Rectal smooth muscle tissue (tissue), 1 donor: ENCODE results near the gene PIK3IP1.

Source experiments
- H3K27ac ChIP-seq: one replicate; pipeline ENCODE4 v1.7.0; 2013; ENCODE audit warnings: low read depth, low read length, inconsistent platforms
- H3K27me3 ChIP-seq: one replicate; pipeline ENCODE4 v1.7.0; 2013; ENCODE audit warnings: low read length; ENCODE audit not compliant: control insufficient read depth, insufficient read depth
- H3K36me3 ChIP-seq: one replicate; pipeline ENCODE4 v1.7.0; 2013; ENCODE audit warnings: low read length; ENCODE audit not compliant: control insufficient read depth, insufficient read depth
- H3K4me1 ChIP-seq: one replicate; pipeline ENCODE4 v1.7.0; 2013; ENCODE audit warnings: low read length; ENCODE audit not compliant: control insufficient read depth, insufficient read depth
- H3K4me3 ChIP-seq: one replicate; pipeline ENCODE4 v1.7.0; 2013; ENCODE audit warnings: low read length
- H3K9ac ChIP-seq: one replicate; pipeline ENCODE4 v1.7.0; 2013; ENCODE audit warnings: low read length

PIK3IP1 gene

GRCh38 chr22:31300896-31301295 lies 8.6 kb upstream of the PIK3IP1 start:
- Histone ChIP-seq H3K9ac (no peak overlapping the region), H3K27ac (no peak overlapping the region), H3K27me3 (no peaks in the 10 kb centered on the region), H3K36me3 (no peaks in the 10 kb centered on the region), H3K4me1 (peaks cover 6% of the 10 kb centered on the region), H3K4me3 (no peak overlapping the region)

- no peak overlapping the region for H3K4me3 ChIP-seq
- peaks cover 22% of the 10 kb centered on the region for H3K4me1 ChIP-seq
- no peak overlapping the region for H3K9ac ChIP-seq
Observed at GRCh38 chr22:31295831-31296657, 3.8 kb upstream of the PIK3IP1 start.

GRCh38 chr22:31295360-31295759 lies 3.1 kb upstream of the PIK3IP1 start:
- Histone ChIP-seq H3K27me3 (no peaks in the 10 kb centered on the region), H3K9ac (no peak overlapping the region), H3K4me3 (no peak overlapping the region), H3K4me1 (peaks cover 22% of the 10 kb centered on the region), H3K36me3 (no peaks in the 10 kb centered on the region), H3K27ac (no peak overlapping the region)

More at GRCh38 chr22:31295831-31296657, 3.8 kb upstream of the PIK3IP1 start:
- H3K27ac ChIP-seq = peak overlapping the region; percentile 64
- H3K36me3 ChIP-seq = no peaks in the 10 kb centered on the region
- H3K27me3 ChIP-seq = no peaks in the 10 kb centered on the region

GRCh38 chr22:31291481-31292235 lies 630 bp downstream of the PIK3IP1 start:
- peaks cover 35% of the 10 kb centered on the region for H3K4me1 ChIP-seq
- no peaks in the 10 kb centered on the region for H3K27me3 ChIP-seq
- peak overlapping the region; percentile 83 for H3K27ac ChIP-seq
- H3K9ac ChIP-seq = peak overlapping the region; percentile 89
- H3K4me3 ChIP-seq = peak overlapping the region; percentile 81
- peaks cover 10% of the 10 kb centered on the region for H3K36me3 ChIP-seq

- Histone ChIP-seq H3K4me1 (peaks cover 29% of the 10 kb centered on the region), H3K36me3 (peaks cover 15% of the 10 kb centered on the region), H3K27me3 (no peaks in the 10 kb centered on the region), H3K4me3 (peak overlapping the region; percentile 81), H3K27ac (peak overlapping the region; percentile 83), H3K9ac (peak overlapping the region; percentile 69)
Observed at GRCh38 chr22:31290494-31291471, 1.5 kb downstream of the PIK3IP1 start.

- peak overlapping the region; percentile 72 for H3K4me3 ChIP-seq
- H3K36me3 ChIP-seq = peaks cover 21% of the 10 kb centered on the region
- peak overlapping the region; percentile 83 for H3K27ac ChIP-seq
- H3K4me1 ChIP-seq = peaks cover 24% of the 10 kb centered on the region
- no peaks in the 10 kb centered on the region for H3K27me3 ChIP-seq
- peak overlapping the region; percentile 25 for H3K9ac ChIP-seq
Observed at GRCh38 chr22:31289344-31289743, 2.9 kb downstream of the PIK3IP1 start.

GRCh38 chr22:31288496-31289240 lies 3.6 kb downstream of the PIK3IP1 start:
- Histone ChIP-seq H3K27ac (no peak overlapping the region), H3K36me3 (peaks cover 24% of the 10 kb centered on the region), H3K27me3 (no peaks in the 10 kb centered on the region), H3K9ac (no peak overlapping the region), H3K4me1 (peaks cover 20% of the 10 kb centered on the region), H3K4me3 (peak overlapping the region; percentile 72)

- no peak overlapping the region for H3K4me3 ChIP-seq
- H3K4me1 ChIP-seq = peaks cover 16% of the 10 kb centered on the region
- peaks cover 28% of the 10 kb centered on the region for H3K36me3 ChIP-seq
- no peaks in the 10 kb centered on the region for H3K27me3 ChIP-seq
- H3K27ac ChIP-seq = no peak overlapping the region
- H3K9ac ChIP-seq = no peak overlapping the region
Observed at GRCh38 chr22:31287818-31288495, 4.3 kb downstream of the PIK3IP1 start.

- Histone ChIP-seq H3K27me3 (no peaks in the 10 kb centered on the region), H3K4me3 (no peak overlapping the region), H3K36me3 (peaks cover 41% of the 10 kb centered on the region), H3K4me1 (peaks cover 14% of the 10 kb centered on the region), H3K27ac (peak overlapping the region; percentile 38), H3K9ac (no peak overlapping the region)
Observed at GRCh38 chr22:31286360-31287255, 5.7 kb downstream of the PIK3IP1 start.

- Histone ChIP-seq H3K9ac (no peak overlapping the region), H3K4me3 (no peak overlapping the region), H3K36me3 (peaks cover 47% of the 10 kb centered on the region), H3K4me1 (peaks cover 9% of the 10 kb centered on the region), H3K27ac (no peak overlapping the region), H3K27me3 (no peaks in the 10 kb centered on the region)
Observed at GRCh38 chr22:31284281-31285155, 7.8 kb downstream of the PIK3IP1 start.
